Erythroblast (primary cell): ENCODE measurements around the gene CYP24A1.

Experiments used
- GATA1 ChIP-seq: IDR thresholded peaks from 2 replicates; pipeline ENCODE4 v1.6.1; 2011; ENCODE audit warnings: low read depth, mild to moderate bottlenecking, control low read depth, low read length, moderate library complexity
- POLR2A ChIP-seq: IDR thresholded peaks from 2 replicates; pipeline ENCODE4 v1.6.1; 2011; ENCODE audit warnings: mild to moderate bottlenecking, low read length

DNA sequence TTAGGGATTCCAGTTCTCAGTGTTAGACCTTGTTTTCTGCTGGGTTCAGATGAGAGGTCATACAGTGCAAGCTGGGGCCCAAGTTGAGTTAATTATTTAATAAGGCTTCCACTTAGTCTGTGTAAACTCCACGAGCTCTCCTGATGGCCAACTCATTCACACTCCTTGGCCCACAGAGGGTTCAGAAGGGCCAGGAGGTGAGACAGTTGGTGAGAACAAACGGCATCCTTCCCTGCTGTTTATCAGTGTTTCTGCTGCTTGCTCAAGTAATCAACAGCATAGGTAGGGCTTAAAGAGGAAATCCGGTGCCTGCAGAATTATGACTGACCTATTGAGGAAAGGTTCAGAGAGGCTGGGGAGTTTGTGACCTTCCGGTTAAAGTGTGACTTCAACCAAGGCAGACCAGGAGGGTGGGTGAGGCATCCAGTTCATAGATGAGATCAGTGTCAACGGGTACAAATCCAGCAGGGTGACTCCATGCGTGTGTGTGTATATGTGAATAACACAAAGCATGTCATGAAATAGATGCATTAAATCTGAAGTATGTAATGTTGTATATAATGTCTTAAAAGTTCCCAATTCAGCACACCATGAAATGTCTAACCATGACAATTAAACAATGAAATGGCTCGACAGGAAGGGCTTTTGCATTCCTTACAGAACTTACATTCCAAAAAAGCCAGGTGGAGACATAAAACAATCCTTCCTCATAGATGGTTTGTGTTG lies 66.0 kb downstream of the CYP24A1 start:
- TF ChIP-seq POLR2A (no peak), GATA1 (no peak)
